Hepatocyte (in vitro differentiated cells): ENCODE data around the gene CTBP1.

Experiments used
- EZH2 ChIP-seq: fragments of 200-600 bp; sonication (generic); IDR thresholded peaks from 2 replicates; pipeline ENCODE4 v1.6.1; 2016; ENCODE audit warnings: antibody characterized with exemption, mild to moderate bottlenecking, borderline replicate concordance
- TF ChIP-seq, protein P1 (sequence below): fragments of 200-600 bp; sonication (generic); IDR thresholded peaks from 2 replicates; pipeline ENCODE4 v1.5.1; 2016; ENCODE audit warnings: antibody characterized with exemption, mild to moderate bottlenecking; ENCODE audit not compliant: poor library complexity

- TF ChIP-seq, protein P1, sequence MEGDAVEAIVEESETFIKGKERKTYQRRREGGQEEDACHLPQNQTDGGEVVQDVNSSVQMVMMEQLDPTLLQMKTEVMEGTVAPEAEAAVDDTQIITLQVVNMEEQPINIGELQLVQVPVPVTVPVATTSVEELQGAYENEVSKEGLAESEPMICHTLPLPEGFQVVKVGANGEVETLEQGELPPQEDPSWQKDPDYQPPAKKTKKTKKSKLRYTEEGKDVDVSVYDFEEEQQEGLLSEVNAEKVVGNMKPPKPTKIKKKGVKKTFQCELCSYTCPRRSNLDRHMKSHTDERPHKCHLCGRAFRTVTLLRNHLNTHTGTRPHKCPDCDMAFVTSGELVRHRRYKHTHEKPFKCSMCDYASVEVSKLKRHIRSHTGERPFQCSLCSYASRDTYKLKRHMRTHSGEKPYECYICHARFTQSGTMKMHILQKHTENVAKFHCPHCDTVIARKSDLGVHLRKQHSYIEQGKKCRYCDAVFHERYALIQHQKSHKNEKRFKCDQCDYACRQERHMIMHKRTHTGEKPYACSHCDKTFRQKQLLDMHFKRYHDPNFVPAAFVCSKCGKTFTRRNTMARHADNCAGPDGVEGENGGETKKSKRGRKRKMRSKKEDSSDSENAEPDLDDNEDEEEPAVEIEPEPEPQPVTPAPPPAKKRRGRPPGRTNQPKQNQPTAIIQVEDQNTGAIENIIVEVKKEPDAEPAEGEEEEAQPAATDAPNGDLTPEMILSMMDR: no peak
- no peak for TF ChIP-seq EZH2
Measured at GRCh38 chr4:1243451-1244080, 5.4 kb downstream of the CTBP1 start.
